H1 (cell line): ENCODE data around the gene LCT.

ENCODE experiments used
- ASH2L ChIP-seq: fragments of 200-600, 300-600 bp; sonication (generic); IDR thresholded peaks from one replicate; pipeline ENCODE4 v1.7.1; 2017; ENCODE audit warnings: low read length
- ATF3 ChIP-seq: IDR thresholded peaks from 2 replicates; pipeline ENCODE4 v1.6.1; 2011; ENCODE audit warnings: low read depth, mild to moderate bottlenecking, low read length; ENCODE audit not compliant: insufficient read depth
- CTCF ChIP-seq, 3 experiments: IDR thresholded peaks; 1 replicate in 2 of 3; 2 replicates in 1 of 3; pipeline versions ENCODE4 v1.5.1 to v1.6.1; 2011; ENCODE audit warnings: low read length in 3 of 3, mild to moderate bottlenecking in 3 of 3, inconsistent platforms in 2 of 3, low read depth in 1 of 3, moderate library complexity in 1 of 3; ENCODE audit not compliant: insufficient read depth in 1 of 3; ENCODE audit errors: control extremely low read depth in 1 of 3
- EP300 ChIP-seq, 2 experiments: IDR thresholded peaks; 1 replicate in 1 of 2; 2 replicates in 1 of 2; pipeline ENCODE4 v1.6.1; 2011 to 2012; ENCODE audit warnings: low read depth in 2 of 2, low read length in 2 of 2, mild to moderate bottlenecking in 2 of 2, borderline replicate concordance in 1 of 2, inconsistent platforms in 1 of 2, moderate library complexity in 1 of 2
- EZH2 ChIP-seq: fragments of 200-600 bp; sonication (generic); IDR thresholded peaks from 2 replicates; pipeline ENCODE4 v1.7.1; 2012; ENCODE audit warnings: low read depth, mild to moderate bottlenecking, moderate library complexity, low read length, inconsistent platforms; ENCODE audit not compliant: severe bottlenecking
- JUN ChIP-seq: IDR thresholded peaks from 2 replicates; pipeline ENCODE4 v1.6.1; 2011; ENCODE audit warnings: low read depth, mild to moderate bottlenecking, improper control_type of control experiment, low read length
- JUND ChIP-seq: IDR thresholded peaks from 2 replicates; pipeline ENCODE4 v1.6.1; 2011; ENCODE audit warnings: mild to moderate bottlenecking, improper control_type of control experiment, low read length
- POLR2A ChIP-seq, 2 experiments: IDR thresholded peaks; 1 replicate in 1 of 2; 2 replicates in 1 of 2; pipeline ENCODE4 v1.6.1; 2011; ENCODE audit warnings: low read depth in 2 of 2, low read length in 2 of 2, mild to moderate bottlenecking in 2 of 2; ENCODE audit errors: control extremely low read depth in 1 of 2
- POLR2AphosphoS5 ChIP-seq: IDR thresholded peaks from 2 replicates; pipeline ENCODE4 v1.6.1; 2011; ENCODE audit warnings: low read depth, low read length
- SIN3A ChIP-seq, 2 experiments: IDR thresholded peaks in 1 of 2; conservative IDR thresholded peaks in 1 of 2; 2 replicates each; pipeline ENCODE4 v1.6.1; 2011 to 2012; ENCODE audit warnings: low read length in 2 of 2, improper control_type of control experiment in 1 of 2, low read depth in 1 of 2, mild to moderate bottlenecking in 1 of 2
- TAF1 ChIP-seq: IDR thresholded peaks from 2 replicates; pipeline ENCODE4 v1.6.1; 2011; ENCODE audit warnings: mild to moderate bottlenecking, low read depth, low read length
- USF2 ChIP-seq: IDR thresholded peaks from 2 replicates; pipeline ENCODE4 v1.6.1; 2011; ENCODE audit warnings: low read length, improper control_type of control experiment
- YY1 ChIP-seq: IDR thresholded peaks from 2 replicates; pipeline ENCODE4 v1.6.1; 2011; ENCODE audit warnings: low read depth, mild to moderate bottlenecking, low read length

- TF ChIP-seq ASH2L (no peak), EP300 (IDR thresholded peaks at IDR 0.05; ENCODE audit: borderline replicate concordance in 1 of 2, low read depth in 2 of 2, low read length in 2 of 2) (no peak), POLR2A (IDR thresholded peaks at IDR 0.05; ENCODE audit: control extremely low read depth in 1 of 2, low read depth in 2 of 2, low read length in 2 of 2) (no peak), POLR2AphosphoS5 (no peak), YY1 (no peak), CTCF (IDR thresholded peaks at IDR 0.05; ENCODE audit: control extremely low read depth in 1 of 3, insufficient read depth in 1 of 3, low read depth in 1 of 3, low read length in 3 of 3) (peak; percentile 97 to 100 (median 99)), ATF3 (peak; percentile 58), SIN3A (conservative IDR thresholded peaks at IDR 0.05 in 1 of 2, IDR thresholded peaks at IDR 0.05 in 1 of 2; ENCODE audit: low read depth in 1 of 2, low read length in 2 of 2) (peak in 1 of 2 experiments; percentile 52; a peak in 1 of 4 replicates), JUND (no peak), TAF1 (no peak), JUN (no peak), USF2 (no peak), EZH2 (no peak)
Observed at GRCh38 chr2:135797497-135798274, 39.3 kb downstream of the LCT start.
